HepG2 (cell line): ENCODE data around the gene ABHD17A. TPM values are rescaled to one million over a fixed set of nuclear protein-coding genes. Genes with fewer than 3 reads are reported as not detected.

Experiments used
- ATF2 ChIP-seq: sonication (generic); formaldehyde crosslinking; IDR thresholded peaks from 2 replicates; pipeline ENCODE4 v1.4.0; 2020; ENCODE audit warnings: missing genetic modification reagents
- BORCS8-MEF2B ChIP-seq: sonication (generic); formaldehyde crosslinking; IDR thresholded peaks from 2 replicates; pipeline ENCODE4 v1.8.0; 2022; ENCODE audit warnings: mild to moderate bottlenecking, missing genetic modification reagents
- ELF1 ChIP-seq: sonication (generic); formaldehyde crosslinking; IDR thresholded peaks from 2 replicates; pipeline ENCODE4 v1.4.0; 2020; ENCODE audit warnings: missing genetic modification reagents
- ETV5 ChIP-seq: IDR thresholded peaks from 2 replicates; pipeline ENCODE4 v1.6.1; 2018; ENCODE audit warnings: missing biosample characterization, missing genetic modification reagents, inconsistent platforms, borderline replicate concordance
- GATAD1 ChIP-seq: IDR thresholded peaks from 2 replicates; pipeline ENCODE4 v1.6.1; 2016; ENCODE audit warnings: missing genetic modification reagents, missing compliant biosample characterization
- HDAC1 ChIP-seq: sonication (generic); formaldehyde crosslinking; IDR thresholded peaks from 2 replicates; pipeline ENCODE4 v1.5.1; 2020; ENCODE audit warnings: mild to moderate bottlenecking, missing genetic modification reagents
- HNRNPL ChIP-seq: fragments of 200-400 bp; formaldehyde crosslinking; IDR thresholded peaks from 2 replicates; pipeline ENCODE4 v1.6.1; 2017; ENCODE audit warnings: mild to moderate bottlenecking, low read depth, low read length
- MYC ChIP-seq: sonication (generic); formaldehyde crosslinking; IDR thresholded peaks from 2 replicates; pipeline ENCODE4 v1.9.0; 2021; ENCODE audit warnings: missing genetic modification reagents, borderline replicate concordance
- PITX1 ChIP-seq: sonication (generic); formaldehyde crosslinking; IDR thresholded peaks from 2 replicates; pipeline ENCODE4 v1.5.1; 2020; ENCODE audit warnings: mild to moderate bottlenecking, missing genetic modification reagents
- RFXAP ChIP-seq: sonication (generic); formaldehyde crosslinking; IDR thresholded peaks from 2 replicates; pipeline ENCODE4 v1.4.0; 2020; ENCODE audit warnings: missing genetic modification reagents, borderline replicate concordance
- SOX13 ChIP-seq, 3 experiments: fragments of 450-650 bp in 1 of 3; sonication (generic) in 1 of 3; formaldehyde crosslinking in 1 of 3; IDR thresholded peaks in 2 of 3; conservative IDR thresholded peaks in 1 of 3; 2 replicates each; pipeline versions ENCODE4 v1.5.0 to v1.6.1; 2016 to 2020; ENCODE audit warnings: antibody characterized with exemption in 1 of 3, mild to moderate bottlenecking in 1 of 3, missing compliant biosample characterization in 1 of 3, missing genetic modification reagents in 1 of 3, moderate library complexity in 1 of 3
- SOX5 ChIP-seq: IDR thresholded peaks from 2 replicates; pipeline ENCODE4 v1.6.1; 2016; ENCODE audit warnings: borderline replicate concordance
- USF2 ChIP-seq, 2 experiments: sonication (generic) in 1 of 2; formaldehyde crosslinking in 1 of 2; IDR thresholded peaks; 2 replicates each; pipeline versions ENCODE4 v1.5.1 to v1.6.1; 2011 to 2020; ENCODE audit warnings: borderline replicate concordance in 1 of 2, low read depth in 1 of 2, low read length in 1 of 2, mild to moderate bottlenecking in 1 of 2, missing genetic modification reagents in 1 of 2, moderate library complexity in 1 of 2
- ZFX ChIP-seq: sonication (generic); formaldehyde crosslinking; IDR thresholded peaks from 2 replicates; pipeline ENCODE4 v1.4.0; 2020; ENCODE audit warnings: mild to moderate bottlenecking, low read depth, missing genetic modification reagents, moderate library complexity
- ZNF24 ChIP-seq: fragments of 450-650 bp; IDR thresholded peaks from 2 replicates; pipeline ENCODE4 v1.6.1; 2017; ENCODE audit warnings: antibody characterized with exemption, mild to moderate bottlenecking
- ZNF263 ChIP-seq: sonication (generic); formaldehyde crosslinking; IDR thresholded peaks from 2 replicates; pipeline ENCODE4 v1.4.0; 2020; ENCODE audit warnings: missing genetic modification reagents
- ZNF543 ChIP-seq: sonication (generic); formaldehyde crosslinking; IDR thresholded peaks from 2 replicates; pipeline ENCODE4 v1.4.0; 2020; ENCODE audit warnings: mild to moderate bottlenecking, missing genetic modification reagents
- ZNF562 ChIP-seq: sonication (generic); formaldehyde crosslinking; IDR thresholded peaks from 2 replicates; pipeline ENCODE4 v1.8.0; 2022; ENCODE audit warnings: missing genetic modification reagents, borderline replicate concordance
- ZNF614 ChIP-seq: IDR thresholded peaks from 2 replicates; pipeline ENCODE4 v1.6.1; 2018; ENCODE audit warnings: missing biosample characterization, missing genetic modification reagents, inconsistent platforms, borderline replicate concordance
- ZNF816 ChIP-seq: sonication (generic); formaldehyde crosslinking; IDR thresholded peaks from 2 replicates; pipeline ENCODE4 v1.8.0; 2022; ENCODE audit warnings: missing genetic modification reagents, mild to moderate bottlenecking, borderline replicate concordance
- polyA plus RNA-seq, 8 experiments: library from polyadenylated mRNA; depleted of rRNA in 3 of 8; stranded (reverse) in 7 of 8; unstranded in 1 of 8; fragments of >200 nt; fragmentation: Illumina TruSeq in 4 of 8; extraction: Trizol in 4 of 8; gene quantifications; 2 replicates each; pipeline versions ENCODE4 v1.2.1 to v1.2.3, GENCODE V29; 2011 to 2016; ENCODE audit warnings: low read depth in 4 of 8, missing spikeins in 1 of 8, mixed read lengths in 1 of 8; ENCODE audit not compliant: insufficient read depth in 1 of 8
- total RNA-seq, 5 experiments: library from RNA; depleted of rRNA; stranded (reverse); fragments of >200 nt; fragmentation: Illumina TruSeq; extraction: Trizol; gene quantifications; 2 replicates each; pipeline ENCODE4 v1.2.3, GENCODE V29; 2016; ENCODE audit warnings: low read depth in 1 of 5

The ABHD17A gene
- total and polyA plus RNA-seq, 2 of the 13 experiments (the other 11 are each of a cell fraction or from before 2014, with no cell fraction given) = 27.7 to 40.8 TPM

GRCh38 chr19:1853295-1854038 is 31.8 kb downstream of the ABHD17A start (continued):
- peak; percentile 45; the same call in 1 of the 2 replicates for TF ChIP-seq ZFX (CRISPR knock-in tag)
- no peak for TF ChIP-seq SOX13 (IDR thresholded peaks at IDR 0.05)
- 0 out of 4 replicates have a peak, but pooled peaks have one; percentile 14 to 61 for TF ChIP-seq SOX13 (CRISPR knock-in tag; conservative IDR thresholded peaks at IDR 0.05 in 1 of 2, IDR thresholded peaks at IDR 0.05 in 1 of 2)
- TF ChIP-seq ZNF562 (CRISPR knock-in tag) = no peak
- peak; percentile 92 for TF ChIP-seq USF2 (IDR thresholded peaks at IDR 0.05; ENCODE audit: low read depth, low read length)
- TF ChIP-seq USF2 (CRISPR knock-in tag; IDR thresholded peaks at IDR 0.05; ENCODE audit: borderline replicate concordance) = peak; percentile 83; the same call in 1 of the 2 replicates
- no peak for TF ChIP-seq ZNF24
- peak; percentile 20; the same call in 1 of the 2 replicates for TF ChIP-seq ZNF543 (CRISPR knock-in tag)
- 0 out of 2 replicates have a peak, but pooled peaks have one; percentile 36 for TF ChIP-seq PITX1
- TF ChIP-seq ETV5 (CRISPR knock-in tag) = peak; percentile 56; the same call in 1 of the 2 replicates
- TF ChIP-seq MYC (CRISPR knock-in tag) = peak; percentile 37; the same call in 1 of the 2 replicates
- peak; percentile 86 for TF ChIP-seq ELF1 (CRISPR knock-in tag)
- 0 out of 2 replicates have a peak, but pooled peaks have one; percentile 20 for TF ChIP-seq ZNF263 (CRISPR knock-in tag)
- TF ChIP-seq ZNF614 (CRISPR knock-in tag) = 0 out of 2 replicates have a peak, but pooled peaks have one; percentile 20
- TF ChIP-seq RFXAP (CRISPR knock-in tag) = peak; percentile 46; the same call in 1 of the 2 replicates
- 0 out of 2 replicates have a peak, but pooled peaks have one; percentile 30 for TF ChIP-seq GATAD1 (CRISPR knock-in tag)
- TF ChIP-seq HNRNPL = 0 out of 2 replicates have a peak, but pooled peaks have one; percentile 45
- peak; percentile 16; the same call in 1 of the 2 replicates for TF ChIP-seq SOX5 (CRISPR knock-in tag)
- 0 out of 2 replicates have a peak, but pooled peaks have one; percentile 27 for TF ChIP-seq ZNF816
- 0 out of 2 replicates have a peak, but pooled peaks have one; percentile 39 for TF ChIP-seq BORCS8-MEF2B
- TF ChIP-seq HDAC1 = peak; percentile 59; the same call in 1 of the 2 replicates
- TF ChIP-seq ATF2 (CRISPR knock-in tag) = peak; percentile 45; the same call in 1 of the 2 replicates
